HG03469 (cell line): ENCODE results near the gene ZDHHC11.
"Not testable (repeated sequence)": the region's sequence is repeated elsewhere in the genome, so short reads cannot be mapped to it uniquely, and the experiment has no call there.

Experiments
- ATAC-seq: cut with Tn5 transposase; IDR thresholded peaks from one replicate; pipeline ENCODE4 v1.9.1; 2021; ENCODE audit warnings: mild to moderate bottlenecking, moderate library complexity, moderate number of reproducible peaks; ENCODE audit not compliant: unreplicated experiment

ZDHHC11 gene

GRCh38 chr5:750226-750625 lies 100.6 kb downstream of the ZDHHC11 start:
- not testable (repeated sequence) for ATAC-seq

GRCh38 chr5:749101-749670 lies 101.6 kb downstream of the ZDHHC11 start:
- no peak for ATAC-seq

- not testable (repeated sequence) for ATAC-seq
These were observed 102.5 kb downstream of the ZDHHC11 start for GRCh38 chr5:748011-748980.

DNA sequence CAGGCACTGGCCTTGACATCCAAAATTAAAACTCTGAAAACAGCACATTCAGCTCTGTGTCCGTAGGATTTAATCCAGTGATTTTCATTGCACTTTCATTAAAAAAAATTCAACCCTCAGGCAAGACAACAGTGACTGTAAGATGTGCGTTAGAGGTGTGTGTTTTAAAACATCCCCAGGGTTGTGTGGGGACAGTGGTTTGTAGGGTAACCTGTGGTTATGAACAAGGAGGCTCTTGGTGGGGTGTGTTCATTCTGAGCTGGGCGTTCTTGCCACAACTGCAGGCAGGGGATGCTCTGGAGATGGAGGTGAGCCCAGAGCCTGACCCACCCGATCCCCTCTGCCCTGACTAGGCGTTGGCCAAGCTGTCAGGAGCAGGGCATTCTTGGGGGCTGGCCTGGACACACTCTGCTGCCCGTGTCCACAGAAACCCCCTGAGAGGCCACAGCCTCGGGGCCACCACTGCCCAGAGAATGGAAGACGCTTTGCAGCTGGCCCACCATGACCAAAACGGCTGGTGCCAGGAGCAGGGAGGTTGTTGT lies 103.4 kb downstream of the ZDHHC11 start:
- not testable (repeated sequence) for ATAC-seq

DNA sequence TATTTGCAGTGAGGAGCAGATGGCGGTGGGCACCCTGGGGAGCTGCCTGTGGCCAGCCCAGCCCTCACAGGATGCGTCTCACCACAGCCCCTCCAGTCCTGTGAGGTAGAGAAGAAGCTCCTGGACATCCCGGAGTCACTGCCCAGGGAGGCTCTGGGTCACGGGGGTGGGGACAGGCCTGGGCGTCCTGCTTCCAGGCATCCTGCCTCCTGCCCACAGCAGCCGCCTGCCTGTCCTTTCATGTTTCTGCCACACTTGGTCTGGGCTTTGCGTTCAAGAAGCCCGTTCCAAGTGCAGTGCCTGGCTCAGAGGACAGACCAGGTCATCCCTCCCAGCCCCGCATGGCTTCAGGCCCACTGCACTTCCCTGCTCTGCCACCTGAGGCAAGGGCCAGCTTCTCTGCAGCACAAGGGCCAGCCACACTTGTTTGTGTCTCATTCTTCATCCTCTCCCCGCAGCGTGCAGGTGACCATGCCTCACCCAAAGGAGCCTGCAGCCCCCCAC lies 104.5 kb downstream of the ZDHHC11 start:
- no peak for ATAC-seq
